ENCODE measurements around the gene MRTFA. TPM values are rescaled to one million over a fixed set of nuclear protein-coding genes. Genes with fewer than 3 reads are reported as not detected.
A peak's percentile ranks its signal among the peaks of the same experiment; 100 is the strongest.
"Not testable (repeated sequence)": the region's sequence is repeated elsewhere in the genome, so short reads cannot be mapped to it uniquely, and the experiment has no call there.

The MRTFA gene
- total RNA-seq (100 to 1,000 TPM; 120 to 122 TPM), polyA plus RNA-seq (10 to 100 TPM; 10.7 to 31.0 (median 21.8) TPM), total RNA-seq (41.3 to 149 (median 124) reads per million in 6 experiments)

GRCh38 chr22:40636380-40637182, at the start of gene MRTFA:
TSS of gene MRTFA (minus strand) at chr22:40636719.
- ATAC-seq (peak; percentile 92 to 95), DNase-seq (peak; percentile 95 to 100 (median 99))
- POLR2A ChIA-PET: interaction anchor here (0.5 to 1.9 kb wide), 12 partner anchors 10 to 1249 kb away, joined by 3 to 17 read pairs (median 4); partner anchors contain the start of genes RBX1 and ST13
- Mint-ChIP-seq H3K9me3 (no peaks in the 10 kb centered on the region), H3K36me3 (no peaks in the 10 kb centered on the region), H3K27me3 (no peaks in the 10 kb centered on the region), H3K27ac (peak within 1 kb of the TSS; percentile 93 to 98 (median 96)), H3K4me1 (peaks cover 21 to 43% (median 38%) of the 10 kb centered on the region in 4 donors), H3K4me3 (peak within 1 kb of the TSS; percentile 92 to 98 (median 96))

- H3K9me3 Mint-ChIP-seq: no peaks in the 10 kb centered on the region
- peak; percentile 19 to 53 for ATAC-seq
- peaks cover 0 to 6% (median 0%) of the 10 kb centered on the region in 5 donors for H3K27me3 Mint-ChIP-seq
- no peaks in the 10 kb centered on the region for H3K36me3 Mint-ChIP-seq
- peak in 2 of 10 donors; percentile 28 to 35 for DNase-seq
- POLR2A ChIA-PET: interaction anchor here (1.0 to 3.5 kb wide), 3 partner anchors 43 to 75 kb away, joined by 3 to 20 read pairs (median 8); no protein-coding TSS in a partner anchor
- peak overlapping the region in 8 of 10 donors; percentile 75 to 92 (median 80) for H3K4me3 Mint-ChIP-seq
- H3K27ac Mint-ChIP-seq: peak overlapping the region in 7 of 10 donors; percentile 38 to 82 (median 74)
- peaks cover 8 to 18% (median 12%) of the 10 kb centered on the region in 4 donors for H3K4me1 Mint-ChIP-seq
These were observed 48.9 kb upstream of the MRTFA start for GRCh38 chr22:40685406-40685805.

- Mint-ChIP-seq H3K9me3 (no peaks in the 10 kb centered on the region), H3K27me3 (peaks cover 0 to 12% (median 4%) of the 10 kb centered on the region in 5 donors), H3K4me1 (peaks cover 11 to 18% (median 13%) of the 10 kb centered on the region in 4 donors), H3K4me3 (peak overlapping the region in 8 of 10 donors; percentile 75 to 92 (median 80)), H3K27ac (peak overlapping the region in 7 of 10 donors; percentile 35 to 82 (median 71)), H3K36me3 (no peaks in the 10 kb centered on the region)
- POLR2A ChIA-PET: interaction anchor here (1.9 to 3.5 kb wide), 2 partner anchors 43 to 76 kb away, joined by 8 to 20 read pairs; no protein-coding TSS in a partner anchor
- DNase-seq: peak in 2 of 10 donors; percentile 8 to 11
- ATAC-seq: no peak
These were observed 48.2 kb upstream of the MRTFA start for GRCh38 chr22:40684728-40685127.

- Mint-ChIP-seq H3K9me3 (no peaks in the 10 kb centered on the region), H3K4me1 (peaks cover 10 to 22% (median 15%) of the 10 kb centered on the region in 4 donors), H3K36me3 (no peaks in the 10 kb centered on the region), H3K4me3 (no peak overlapping the region), H3K27me3 (peaks cover 0 to 24% (median 11%) of the 10 kb centered on the region in 5 donors), H3K27ac (peak overlapping the region in 2 of 10 donors; percentile 31 to 63)
- no peak for ATAC-seq
- DNase-seq: no peak
- POLR2A ChIA-PET: no interaction called here
These were observed 44.9 kb upstream of the MRTFA start for GRCh38 chr22:40681451-40681850.

- H3K4me1 Mint-ChIP-seq: peaks cover 9 to 22% (median 15%) of the 10 kb centered on the region in 4 donors
- no peaks in the 10 kb centered on the region for H3K36me3 Mint-ChIP-seq
- H3K27ac Mint-ChIP-seq: peak overlapping the region in 2 of 10 donors; percentile 31 to 80
- no peak for ATAC-seq
- POLR2A ChIA-PET: no interaction called here
- DNase-seq: no peak
- no peaks in the 10 kb centered on the region for H3K9me3 Mint-ChIP-seq
- no peak overlapping the region for H3K4me3 Mint-ChIP-seq
- peaks cover 0 to 25% (median 11%) of the 10 kb centered on the region in 5 donors for H3K27me3 Mint-ChIP-seq
These were observed 44.3 kb upstream of the MRTFA start for GRCh38 chr22:40680819-40681183.

- H3K4me3 Mint-ChIP-seq: no peak overlapping the region
- DNase-seq: no peak
- POLR2A ChIA-PET: interaction anchor here (0.6 kb wide), 1 partner anchor 81 kb away, joined by 3 read pairs; no protein-coding TSS in a partner anchor
- ATAC-seq: no peak
- H3K9me3 Mint-ChIP-seq: no peaks in the 10 kb centered on the region
- H3K4me1 Mint-ChIP-seq: peaks cover 9 to 22% (median 15%) of the 10 kb centered on the region in 4 donors
- peak overlapping the region in 1 of 10 donors; percentile 80 for H3K27ac Mint-ChIP-seq
- peaks cover 0 to 25% (median 11%) of the 10 kb centered on the region in 5 donors for H3K27me3 Mint-ChIP-seq
- H3K36me3 Mint-ChIP-seq: no peaks in the 10 kb centered on the region
These were observed 43.7 kb upstream of the MRTFA start for GRCh38 chr22:40679964-40680818.

GRCh38 chr22:40679249-40679963, 42.9 kb upstream of the MRTFA start, which contains the start of gene MCHR1:
TSS of gene MCHR1 (plus strand) at chr22:40679484. CDS start at chr22:40679653, 169 bp downstream.
- Mint-ChIP-seq H3K4me3 (no peak within 1 kb of the TSS), H3K36me3 (no peaks in the 10 kb centered on the region), H3K27me3 (peaks cover 0 to 25% (median 11%) of the 10 kb centered on the region in 5 donors), H3K27ac (peak within 1 kb of the TSS in 3 of 10 donors; percentile 37 to 80 (median 59)), H3K9me3 (no peaks in the 10 kb centered on the region), H3K4me1 (peaks cover 6 to 18% (median 14%) of the 10 kb centered on the region in 4 donors)
- POLR2A ChIA-PET: interaction anchor here (0.6 to 0.9 kb wide), 2 partner anchors 16 to 82 kb away, joined by 3 read pairs; no protein-coding TSS in a partner anchor
- DNase-seq: no peak
- ATAC-seq: no peak

- Mint-ChIP-seq H3K27me3 (peaks cover 0 to 25% (median 11%) of the 10 kb centered on the region in 5 donors), H3K4me3 (no peak overlapping the region), H3K36me3 (no peaks in the 10 kb centered on the region), H3K4me1 (peaks cover 6 to 17% (median 14%) of the 10 kb centered on the region in 4 donors), H3K9me3 (no peaks in the 10 kb centered on the region), H3K27ac (peak overlapping the region in 1 of 10 donors; percentile 57)
- ATAC-seq (no peak), DNase-seq (no peak)
- POLR2A ChIA-PET: interaction anchor here (0.9 kb wide), 1 partner anchor 15 kb away, joined by 3 read pairs; no protein-coding TSS in a partner anchor
These were observed 42.2 kb upstream of the MRTFA start for GRCh38 chr22:40678493-40679248.

- Mint-ChIP-seq H3K36me3 (no peaks in the 10 kb centered on the region), H3K4me3 (no peak overlapping the region), H3K9me3 (no peaks in the 10 kb centered on the region), H3K27me3 (peaks cover 0 to 25% (median 11%) of the 10 kb centered on the region in 5 donors), H3K4me1 (peaks cover under 1 to 9% (median 3%) of the 10 kb centered on the region in 4 donors), H3K27ac (no peak overlapping the region)
- POLR2A ChIA-PET: interaction anchor here (0.6 to 0.7 kb wide), 3 partner anchors 99 to 714 kb away, joined by 3 read pairs; no protein-coding TSS in a partner anchor
- ATAC-seq: no peak
- no peak for DNase-seq
These were observed 40.1 kb upstream of the MRTFA start for GRCh38 chr22:40676644-40677043.

- H3K36me3 Mint-ChIP-seq, ATAC-seq, H3K4me1 Mint-ChIP-seq, H3K4me3 Mint-ChIP-seq, DNase-seq, H3K9me3 Mint-ChIP-seq: not testable (repeated sequence)
- POLR2A ChIA-PET: interaction anchor here (0.6 to 0.7 kb wide), 2 partner anchors 221 to 713 kb away, joined by 3 read pairs; no protein-coding TSS in a partner anchor
- Mint-ChIP-seq H3K27ac (peak overlapping the region in 1 of 10 donors; percentile 32), H3K27me3 (peaks cover 0 to 24% (median 11%) of the 10 kb centered on the region in 5 donors)
These were observed 39.6 kb upstream of the MRTFA start for GRCh38 chr22:40676166-40676565.

- Mint-ChIP-seq H3K27me3 (peaks cover 0 to 9% (median 3%) of the 10 kb centered on the region in 5 donors), H3K9me3 (no peaks in the 10 kb centered on the region), H3K4me3 (no peak overlapping the region), H3K36me3 (no peaks in the 10 kb centered on the region), H3K4me1 (peaks cover 0 to 11% (median under 1%) of the 10 kb centered on the region in 4 donors), H3K27ac (no peak overlapping the region)
- DNase-seq (no peak), ATAC-seq (no peak)
- POLR2A ChIA-PET: interaction anchor here (0.6 kb wide), 1 partner anchor 303 kb away, joined by 3 read pairs; no protein-coding TSS in a partner anchor
These were observed 37.8 kb upstream of the MRTFA start for GRCh38 chr22:40674274-40674673.
